Type B pancreatic cell (in vitro differentiated cells): ENCODE data around the gene TEX14. TPM values are rescaled to one million over a fixed set of nuclear protein-coding genes. Genes with fewer than 3 reads are reported as not detected.

Experiments used
- DNase-seq: peaks from one replicate; pipeline ENCODE4 v3.0.0; 2021; ENCODE audit warnings: mixed read lengths; ENCODE audit not compliant: unreplicated experiment; ENCODE audit errors: extremely low spot score
- H3K27ac Mint-ChIP-seq: 2 replicates; pipeline ENCODE4 v1.8.0; 2021; ENCODE audit warnings: mild to moderate bottlenecking, mixed read lengths
- H3K27me3 Mint-ChIP-seq: 2 replicates; pipeline ENCODE4 v1.8.0; 2021; ENCODE audit warnings: mixed read lengths
- H3K36me3 Mint-ChIP-seq: 2 replicates; pipeline ENCODE4 v1.8.0; 2021; ENCODE audit warnings: mixed read lengths
- H3K4me1 Mint-ChIP-seq: one replicate; pipeline ENCODE4 v1.8.0; 2021; ENCODE audit warnings: mixed read lengths; ENCODE audit not compliant: unreplicated experiment
- H3K4me3 Mint-ChIP-seq: 2 replicates; pipeline ENCODE4 v1.8.0; 2021; ENCODE audit warnings: mild to moderate bottlenecking, mixed read lengths
- H3K9me3 Mint-ChIP-seq: 2 replicates; pipeline ENCODE4 v1.8.0; 2021; ENCODE audit warnings: mixed read lengths
- CTCF ChIP-seq: fragments of 200-600 bp; sonication (generic); conservative IDR thresholded peaks from 2 replicates; pipeline ENCODE4 v1.5.0; 2021; ENCODE audit warnings: antibody characterized with exemption, mild to moderate bottlenecking
- total RNA-seq: library from RNA; stranded (reverse); gene quantifications from 2 replicates; pipeline ENCODE4 v1.2.1, GENCODE V29; 2021; ENCODE audit warnings: low replicate concordance

The TEX14 gene
- total RNA-seq, 1 donor from 2014 or later: 0.34 TPM

- H3K4me1 Mint-ChIP-seq: peaks cover 4% of the 10 kb centered on the region
Observed at GRCh38 chr17:58531122-58531521, 160.7 kb downstream of the TEX14 start.

GRCh38 chr17:58530655-58531054, 161.2 kb downstream of the TEX14 start:
- DNase-seq: no peak
- no peak overlapping the region for H3K27ac Mint-ChIP-seq
- H3K4me1 Mint-ChIP-seq: peaks cover 4% of the 10 kb centered on the region
- H3K36me3 Mint-ChIP-seq: no peaks in the 10 kb centered on the region
- TF ChIP-seq CTCF: no peak
- H3K27me3 Mint-ChIP-seq: peaks cover 67% of the 10 kb centered on the region
- peak overlapping the region; percentile 67 for H3K4me3 Mint-ChIP-seq
- no peaks in the 10 kb centered on the region for H3K9me3 Mint-ChIP-seq

More at GRCh38 chr17:58531122-58531521, 160.7 kb downstream of the TEX14 start:
- H3K9me3 Mint-ChIP-seq: no peaks in the 10 kb centered on the region
- H3K27ac Mint-ChIP-seq: no peak overlapping the region
- no peak for TF ChIP-seq CTCF
- DNase-seq: no peak
- H3K36me3 Mint-ChIP-seq: no peaks in the 10 kb centered on the region
- peaks cover 72% of the 10 kb centered on the region for H3K27me3 Mint-ChIP-seq
- H3K4me3 Mint-ChIP-seq: peak overlapping the region; percentile 67

DNA sequence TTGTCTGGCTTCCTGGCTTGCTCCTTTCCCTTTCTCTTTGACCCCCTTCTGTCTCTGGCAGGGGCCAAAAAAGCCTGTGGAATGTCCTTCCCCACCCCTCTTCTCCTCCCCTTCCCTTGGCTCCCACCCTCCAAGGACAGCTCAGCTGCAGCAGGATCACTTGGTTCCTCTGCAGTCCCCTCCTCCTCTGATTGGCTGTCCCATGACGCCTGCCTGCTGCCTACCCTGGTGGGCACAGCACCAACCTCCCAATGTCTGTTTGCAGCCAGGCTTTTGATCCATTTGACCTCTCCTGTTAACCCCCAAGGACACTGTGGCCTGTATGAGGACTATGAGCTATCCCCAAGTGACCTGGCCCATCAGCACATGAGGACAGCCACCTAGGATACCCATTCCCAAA, 162.6 kb downstream of the TEX14 start:
- Mint-ChIP-seq H3K36me3 (no peaks in the 10 kb centered on the region), H3K27ac (no peak overlapping the region), H3K9me3 (no peaks in the 10 kb centered on the region), H3K27me3 (peaks cover 55% of the 10 kb centered on the region), H3K4me1 (peaks cover 4% of the 10 kb centered on the region), H3K4me3 (no peak overlapping the region)
- no peak for TF ChIP-seq CTCF
- no peak for DNase-seq

DNA sequence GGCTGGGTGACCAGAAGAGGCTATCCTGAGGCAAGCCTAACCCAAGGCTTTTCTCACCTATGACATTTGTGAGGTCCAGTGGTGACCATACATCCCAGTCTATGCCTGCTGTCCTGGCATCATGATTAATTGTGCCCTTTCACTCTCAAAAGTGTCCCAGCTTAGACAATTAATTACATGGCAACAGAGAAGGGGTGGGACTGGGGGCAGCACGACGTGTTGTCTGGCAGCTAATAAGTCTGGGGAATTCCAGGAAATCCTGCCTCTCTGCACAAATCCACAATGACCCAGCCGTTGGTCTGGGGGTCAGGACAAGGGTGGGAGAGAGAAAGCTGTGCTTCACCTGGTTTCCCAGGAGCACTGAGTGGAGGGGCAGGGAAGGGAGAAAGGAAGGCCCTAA, 163.4 kb downstream of the TEX14 start:
- H3K4me1 Mint-ChIP-seq: peaks cover 4% of the 10 kb centered on the region
- no peaks in the 10 kb centered on the region for H3K36me3 Mint-ChIP-seq
- no peak for TF ChIP-seq CTCF
- no peak for DNase-seq
- peaks cover 51% of the 10 kb centered on the region for H3K27me3 Mint-ChIP-seq
- H3K4me3 Mint-ChIP-seq: no peak overlapping the region
- H3K27ac Mint-ChIP-seq: no peak overlapping the region
- H3K9me3 Mint-ChIP-seq: no peaks in the 10 kb centered on the region

DNA sequence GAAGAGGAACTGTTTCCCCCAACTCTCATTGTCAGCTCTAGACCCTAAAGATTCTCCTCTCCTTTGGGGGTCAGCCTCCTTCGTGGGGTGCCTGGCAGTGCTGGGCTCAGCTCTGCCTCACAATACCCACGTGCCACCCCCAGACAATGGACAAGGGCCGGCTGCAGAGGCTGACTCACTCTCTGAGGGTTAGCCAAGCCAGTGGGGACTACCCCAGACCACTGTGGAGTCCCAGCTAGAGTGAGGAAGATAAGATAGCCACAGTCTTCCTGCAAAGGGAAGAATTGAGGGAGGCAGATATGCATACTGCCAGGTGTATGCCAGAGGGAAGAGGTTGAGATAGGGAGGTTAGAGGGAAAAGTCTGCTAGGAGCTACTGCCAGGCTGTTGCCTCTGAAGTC, 163.9 kb downstream of the TEX14 start:
- TF ChIP-seq CTCF: no peak
- Mint-ChIP-seq H3K36me3 (no peaks in the 10 kb centered on the region), H3K4me3 (no peak overlapping the region), H3K4me1 (peaks cover 4% of the 10 kb centered on the region), H3K27ac (no peak overlapping the region), H3K27me3 (peaks cover 48% of the 10 kb centered on the region), H3K9me3 (no peaks in the 10 kb centered on the region)
- DNase-seq: no peak

GRCh38 chr17:58527306-58527705, 164.5 kb downstream of the TEX14 start:
- peaks cover 2% of the 10 kb centered on the region for H3K4me1 Mint-ChIP-seq
- H3K27me3 Mint-ChIP-seq: peaks cover 45% of the 10 kb centered on the region
- no peaks in the 10 kb centered on the region for H3K9me3 Mint-ChIP-seq
- H3K27ac Mint-ChIP-seq: no peak overlapping the region
- H3K36me3 Mint-ChIP-seq: no peaks in the 10 kb centered on the region
- H3K4me3 Mint-ChIP-seq: no peak overlapping the region
- peak; percentile 45 for TF ChIP-seq CTCF
- DNase-seq: no peak
